H1 (cell line): ENCODE results near the gene ST8SIA2. TPM values are rescaled to one million over a fixed set of nuclear protein-coding genes. Genes with fewer than 3 reads are reported as not detected.

Source experiments
- CTCF ChIA-PET: fragments of 300-600 bp; sonication (Branson Sonifier 250); formaldehyde crosslinking; loops from one replicate; lab custom pipeline; 2021; ENCODE audit not compliant: partially characterized antibody; lab: Charles Lee
- POLR2A ChIA-PET: fragments of 300-600 bp; sonication (Branson Sonifier 250); formaldehyde crosslinking; loops from one replicate; lab custom pipeline; 2021; ENCODE audit warnings: inconsistent platforms; ENCODE audit not compliant: partially characterized antibody; lab: Charles Lee
- DNase-seq, 2 experiments: peaks; one replicate each; pipeline versions ENCODE4 v3.0.0 to v3.0.0-alpha.2; 2010 to 2022; ENCODE audit warnings: low spot score in 2 of 2, low read depth in 1 of 2, mixed read lengths in 1 of 2
- FAIRE-seq: peaks from 2 replicates; lab custom pipeline; 2011; peaks lifted over from hg19 to GRCh38; lab: Jason Lieb, UNC
- H2AFZ ChIP-seq: 2 replicates; pipeline ENCODE4 v1.8.1; 2012; ENCODE audit warnings: low read length, inconsistent platforms
- H2AK5ac ChIP-seq: 2 replicates; pipeline ENCODE4 v1.6.1; 2013; ENCODE audit warnings: low read depth, low read length
- H2BK120ac ChIP-seq: replicated peaks from 2 replicates; pipeline ENCODE3; 2013; ENCODE audit warnings: low read depth, low read length, inconsistent platforms
- H2BK12ac ChIP-seq: 2 replicates; pipeline ENCODE4 v1.6.1; 2013; ENCODE audit warnings: low read depth, low read length
- H2BK15ac ChIP-seq: 2 replicates; pipeline ENCODE4 v1.6.1; 2013; ENCODE audit warnings: low read length
- H2BK20ac ChIP-seq: 2 replicates; pipeline ENCODE4 v1.6.1; 2013; ENCODE audit warnings: low read length
- H2BK5ac ChIP-seq: 2 replicates; pipeline ENCODE4 v1.6.1; 2013; ENCODE audit warnings: low read depth, low read length
- H3K14ac ChIP-seq: 2 replicates; pipeline ENCODE4 v1.6.1; 2013; ENCODE audit warnings: inconsistent platforms; ENCODE audit not compliant: insufficient read length
- H3K18ac ChIP-seq: 2 replicates; pipeline ENCODE4 v1.6.1; 2013; ENCODE audit warnings: low read length; ENCODE audit errors: extremely low read depth
- H3K23ac ChIP-seq: 2 replicates; pipeline ENCODE4 v1.6.1; 2013; ENCODE audit warnings: inconsistent platforms; ENCODE audit not compliant: insufficient read length
- H3K23me2 ChIP-seq: 2 replicates; pipeline ENCODE4 v1.6.1; 2013; ENCODE audit warnings: low read depth, low read length
- H3K27ac ChIP-seq: 2 replicates; pipeline ENCODE4 v1.6.1; 2011; ENCODE audit warnings: low read depth, low read length, inconsistent platforms
- H3K27me3 ChIP-seq, 4 experiments: replicated peaks in 1 of 4; 1 replicate in 1 of 4; 2 replicates in 3 of 4; pipeline versions ENCODE4 v1.6.1 to v1.8.1; 2011 to 2013; ENCODE audit warnings: low read length in 3 of 4, mild to moderate bottlenecking in 3 of 4, inconsistent platforms in 2 of 4, mixed read lengths in 2 of 4, moderate library complexity in 1 of 4; ENCODE audit not compliant: control insufficient read depth in 3 of 4, insufficient read depth in 3 of 4; ENCODE audit errors: extremely low read depth in 1 of 4
- H3K36me3 ChIP-seq, 4 experiments: 2 replicates each; pipeline versions ENCODE4 v1.6.1 to v1.8.1; 2011 to 2013; ENCODE audit warnings: mild to moderate bottlenecking in 4 of 4, low read length in 3 of 4, moderate library complexity in 2 of 4, control low read depth in 1 of 4, inconsistent platforms in 1 of 4; ENCODE audit not compliant: insufficient read depth in 4 of 4, control insufficient read depth in 2 of 4
- H3K4ac ChIP-seq: replicated peaks from 2 replicates; pipeline ENCODE3; 2013; ENCODE audit warnings: low read length, low read depth, mixed read lengths, inconsistent platforms; ENCODE audit not compliant: insufficient read length
- H3K4me1 ChIP-seq, 4 experiments: replicated peaks in 1 of 4; 1 replicate in 1 of 4; 2 replicates in 3 of 4; pipeline versions ENCODE4 v1.6.1 to v1.8.1; 2011 to 2013; ENCODE audit warnings: low read length in 3 of 4, inconsistent platforms in 2 of 4, mixed read lengths in 1 of 4; ENCODE audit not compliant: insufficient read depth in 4 of 4, control insufficient read depth in 3 of 4
- H3K4me2 ChIP-seq, 2 experiments: 2 replicates each; pipeline versions ENCODE4 v1.6.1 to v1.8.1; 2011 to 2013; ENCODE audit warnings: low read depth in 2 of 2, low read length in 2 of 2, control low read depth in 1 of 2, inconsistent platforms in 1 of 2, mild to moderate bottlenecking in 1 of 2; ENCODE audit not compliant: insufficient read depth in 1 of 2
- H3K4me3 ChIP-seq, 4 experiments: fragments of 200-600, 300-600 bp in 1 of 4; sonication (generic), shearing (Covaris generic), sonication (Bioruptor Twin) in 1 of 4; 2 replicates each; pipeline versions ENCODE4 v1.5.1 to v1.8.1; 2011 to 2016; ENCODE audit warnings: low read length in 4 of 4, low read depth in 3 of 4, control low read depth in 2 of 4, inconsistent platforms in 2 of 4, mild to moderate bottlenecking in 2 of 4, mixed read lengths in 1 of 4, moderate library complexity in 1 of 4; ENCODE audit not compliant: insufficient read depth in 2 of 4; ENCODE audit errors: extremely low read depth in 1 of 4
- H3K56ac ChIP-seq: replicated peaks from 2 replicates; pipeline ENCODE3; 2013; ENCODE audit warnings: low read depth, mild to moderate bottlenecking, mixed read lengths, low read length, inconsistent platforms; ENCODE audit not compliant: insufficient read length
- H3K79me1 ChIP-seq: 2 replicates; pipeline ENCODE4 v1.6.1; 2013; ENCODE audit warnings: low read depth, low read length, control low read depth
- H3K79me2 ChIP-seq, 2 experiments: 2 replicates each; pipeline versions ENCODE4 v1.6.1 to v1.8.1; 2012 to 2013; ENCODE audit warnings: low read length in 2 of 2, mild to moderate bottlenecking in 2 of 2, inconsistent platforms in 1 of 2; ENCODE audit not compliant: insufficient read depth in 2 of 2, control insufficient read depth in 1 of 2
- H3K9ac ChIP-seq, 4 experiments: replicated peaks in 1 of 4; 1 replicate in 1 of 4; 2 replicates in 3 of 4; pipeline versions ENCODE4 v1.6.1 to v1.8.1; 2011 to 2013; ENCODE audit warnings: low read depth in 3 of 4, low read length in 3 of 4, control low read depth in 2 of 4, mild to moderate bottlenecking in 2 of 4, moderate library complexity in 2 of 4, inconsistent platforms in 1 of 4; ENCODE audit errors: extremely low read depth in 1 of 4
- H3K9me3 ChIP-seq, 2 experiments: 2 replicates each; pipeline versions ENCODE4 v1.6.1 to v1.8.1; 2012 to 2013; ENCODE audit warnings: mild to moderate bottlenecking in 2 of 2, moderate library complexity in 2 of 2, control low read depth in 1 of 2, inconsistent platforms in 1 of 2, low read depth in 1 of 2, low read length in 1 of 2, mixed read lengths in 1 of 2; ENCODE audit not compliant: insufficient read depth in 2 of 2
- H4K20me1 ChIP-seq, 2 experiments: replicated peaks in 1 of 2; 2 replicates each; pipeline versions ENCODE3 to v1.8.1; 2011 to 2013; ENCODE audit warnings: inconsistent platforms in 2 of 2, low read length in 2 of 2, mild to moderate bottlenecking in 1 of 2; ENCODE audit not compliant: insufficient read depth in 2 of 2, control insufficient read depth in 1 of 2
- H4K5ac ChIP-seq: 2 replicates; pipeline ENCODE4 v1.6.1; 2013; ENCODE audit warnings: low read length, low read depth, mixed read lengths, inconsistent platforms; ENCODE audit not compliant: insufficient read length
- H4K8ac ChIP-seq: 2 replicates; pipeline ENCODE4 v1.8.0; 2013; ENCODE audit warnings: mild to moderate bottlenecking, moderate library complexity, low read length, inconsistent platforms; ENCODE audit not compliant: insufficient read depth; ENCODE audit errors: extremely low read depth
- H4K91ac ChIP-seq: replicated peaks from 2 replicates; pipeline ENCODE3; 2013; ENCODE audit warnings: low read length, mixed read lengths, inconsistent platforms; ENCODE audit not compliant: insufficient read length
- ATF2 ChIP-seq: IDR thresholded peaks from 2 replicates; pipeline ENCODE4 v1.6.1; 2012; ENCODE audit warnings: low read length, inconsistent platforms
- ATF3 ChIP-seq: IDR thresholded peaks from 2 replicates; pipeline ENCODE4 v1.6.1; 2011; ENCODE audit warnings: low read depth, mild to moderate bottlenecking, low read length; ENCODE audit not compliant: insufficient read depth
- CBX5 ChIP-seq: fragments of 300-800, 300-1000 bp; sonication (generic); IDR thresholded peaks from 2 replicates; pipeline ENCODE4 v1.7.1; 2016; ENCODE audit warnings: antibody characterized with exemption, low read length, low read depth
- CBX8 ChIP-seq: fragments of 300-800, 300-1000 bp; sonication (generic); IDR thresholded peaks from 2 replicates; pipeline ENCODE4 v1.7.1; 2016; ENCODE audit warnings: low read depth, low read length, borderline replicate concordance
- CTBP2 ChIP-seq: IDR thresholded peaks from 2 replicates; pipeline ENCODE4 v1.7.0; 2011; ENCODE audit warnings: borderline replicate concordance, mild to moderate bottlenecking, moderate library complexity, mixed read lengths, low read length; ENCODE audit not compliant: insufficient read depth, insufficient read length
- HDAC2 ChIP-seq, 2 experiments: fragments of 300-600 bp in 1 of 2; sonication (generic) in 1 of 2; IDR thresholded peaks; 2 replicates each; pipeline ENCODE4 v1.6.1; 2011 to 2012; ENCODE audit warnings: low read depth in 2 of 2, low read length in 2 of 2, mild to moderate bottlenecking in 2 of 2, moderate library complexity in 2 of 2, borderline replicate concordance in 1 of 2, inconsistent platforms in 1 of 2
- PHF8 ChIP-seq: fragments of 200-600 bp; sonication (generic); conservative IDR thresholded peaks from 2 replicates; pipeline ENCODE4 v1.7.1; 2012; ENCODE audit warnings: low read depth, mild to moderate bottlenecking, inconsistent platforms, low read length, moderate library complexity
- RNF2 ChIP-seq: fragments of 200-900, 300-1000 bp; sonication (generic); IDR thresholded peaks from 2 replicates; pipeline ENCODE4 v1.7.1; 2016; ENCODE audit warnings: borderline replicate concordance, low read depth, mild to moderate bottlenecking, antibody characterized with exemption, low read length; ENCODE audit not compliant: poor library complexity, severe bottlenecking; ENCODE audit errors: missing control alignments
- ZNF274 ChIP-seq: IDR thresholded peaks from 2 replicates; pipeline ENCODE4 v1.7.0; 2012; ENCODE audit warnings: low read length, borderline replicate concordance; ENCODE audit errors: extremely low read depth
- WGBS, 2 experiments: shearing (Covaris generic) in 1 of 2; methylation state at CpG; one replicate each; pipeline versions ENCODE4 v1.1.6 to v1.1.7; 2013 to 2015; ENCODE audit warnings: low lambda C conversion rate in 2 of 2, mixed read lengths in 2 of 2, inconsistent platforms in 1 of 2, low coverage in 1 of 2, missing lambda C conversion rate in 1 of 2; ENCODE audit not compliant: insufficient replicate concordance in 2 of 2, insufficient coverage in 1 of 2, insufficient read length in 1 of 2; ENCODE audit errors: extremely low coverage in 1 of 2, missing lambda C conversion rate in 1 of 2; 5-methylcytosine and 5-hydroxymethylcytosine counted together
- polyA plus RNA-seq, 7 experiments: library from polyadenylated mRNA; depleted of rRNA in 3 of 7; stranded (reverse) in 5 of 7; unstranded in 2 of 7; fragments of >200 nt in 5 of 7; fragments of 200-250 nt in 2 of 7; gene quantifications; 1 replicate in 5 of 7; 2 replicates in 1 of 7; 4 replicates in 1 of 7; pipeline versions ENCODE4 v1.2.1 to v1.2.3, GENCODE V29; 2011 to 2013; ENCODE audit warnings: missing spikeins in 2 of 7, mixed read lengths in 2 of 7
- total RNA-seq: library from RNA; stranded (reverse); fragmentation: NEBNext Ultra II Directional; extraction: Animal tissue kit (Norgen Biotek cat#: 25700); gene quantifications from 2 replicates; pipeline ENCODE4 v1.2.1, GENCODE V29; 2021

ST8SIA2 gene
- total and polyA plus RNA-seq, 2 of the 8 experiments (the other 6 are each of a cell fraction or from before 2014, with no cell fraction given) = 3.0 to 4.5 TPM

GRCh38 chr15:92452143-92452542, 58.5 kb downstream of the ST8SIA2 start:
- H3K14ac ChIP-seq = no peak overlapping the region
- no peak overlapping the region for H3K56ac ChIP-seq
- H2BK12ac ChIP-seq = no peak overlapping the region
- H3K23ac ChIP-seq = no peak overlapping the region
- no peak overlapping the region for H2AK5ac ChIP-seq
- no peaks in the 10 kb centered on the region for H3K79me2 ChIP-seq
- H3K9me3 ChIP-seq = no peaks in the 10 kb centered on the region
- no peak overlapping the region for H3K4me3 ChIP-seq
- H2BK5ac ChIP-seq = no peak overlapping the region
- no peaks in the 10 kb centered on the region for H3K23me2 ChIP-seq
- no peak overlapping the region for H3K18ac ChIP-seq
- H2BK15ac ChIP-seq = no peak overlapping the region
- H3K4me2 ChIP-seq = no peak overlapping the region
- no peak overlapping the region for H4K8ac ChIP-seq
- WGBS, 2 experiments = 79% methylated on average over 3 of the region's 3 CpGs; no CpG with 5 or more reads in 1 of the 2 experiments
- no peak overlapping the region for H2BK120ac ChIP-seq
- no peak overlapping the region for H3K4ac ChIP-seq
- H3K27me3 ChIP-seq = no peaks in the 10 kb centered on the region
- H3K4me1 ChIP-seq = no peaks in the 10 kb centered on the region
- H3K36me3 ChIP-seq = no peaks in the 10 kb centered on the region; a peak in 1 of 8 replicates
- H2BK20ac ChIP-seq = no peak overlapping the region
- no peak overlapping the region for H3K27ac ChIP-seq
- no peak overlapping the region for H4K91ac ChIP-seq
- H2AFZ ChIP-seq = no peak overlapping the region
- CTCF ChIA-PET = no interaction called here
- peaks cover 0 to 2% of the 10 kb centered on the region in 2 experiments for H4K20me1 ChIP-seq
- no peaks in the 10 kb centered on the region for H3K79me1 ChIP-seq
- POLR2A ChIA-PET = no interaction called here
- H4K5ac ChIP-seq = no peak overlapping the region
- no peak overlapping the region for H3K9ac ChIP-seq
- no peak for FAIRE-seq
- DNase-seq = no peak
- no peak for TF ChIP-seq CTBP2
- TF ChIP-seq ZNF274 = no peak
- no peak for TF ChIP-seq CBX5
- TF ChIP-seq CBX8 = no peak
- TF ChIP-seq PHF8 = no peak
- TF ChIP-seq RNF2 = no peak
- no peak for TF ChIP-seq HDAC2 (IDR thresholded peaks at IDR 0.05; ENCODE audit: borderline replicate concordance in 1 of 2, low read depth in 2 of 2, low read length in 2 of 2)
- no peak for TF ChIP-seq ATF3
- no peak for TF ChIP-seq ATF2
